ENCODE results near the gene DHRS9.

The DHRS9 gene

DNA sequence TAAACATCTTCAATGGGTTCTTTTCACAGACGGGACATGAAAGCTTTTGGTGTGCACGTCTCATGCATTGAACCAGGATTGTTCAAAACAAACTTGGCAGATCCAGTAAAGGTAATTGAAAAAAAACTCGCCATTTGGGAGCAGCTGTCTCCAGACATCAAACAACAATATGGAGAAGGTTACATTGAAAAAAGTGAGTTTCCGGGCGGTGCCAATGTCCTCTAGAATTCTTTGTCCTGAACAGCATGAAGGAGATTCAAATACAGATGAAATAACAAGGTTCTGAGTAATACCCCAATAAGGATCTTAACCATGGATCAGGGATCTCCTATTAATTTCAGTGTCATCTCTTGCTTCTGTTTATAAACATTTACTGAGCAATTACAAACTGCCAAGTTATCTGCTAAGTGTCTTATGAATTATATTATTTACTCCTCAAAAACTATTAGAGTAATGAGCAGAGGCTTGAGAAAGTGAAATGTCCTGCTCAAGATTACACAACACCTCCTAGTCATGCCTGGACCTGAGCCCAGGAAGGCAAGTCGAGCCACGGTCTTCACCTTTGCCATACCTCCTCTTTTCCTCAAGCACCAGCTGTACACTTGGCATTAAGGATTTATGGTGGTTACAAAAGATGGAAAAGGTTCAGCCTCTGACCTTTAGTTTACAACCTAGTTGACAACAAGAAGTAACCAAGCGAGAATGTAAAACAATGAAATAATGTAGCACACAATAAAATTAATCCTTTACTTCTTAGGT, 22.6 kb downstream of the DHRS9 start:
- in situ Hi-C loops (cut with HindIII; ENCODE audit: low sequenced_read_pairs), result loop anchor here (25.0 kb wide), 1 partner anchor 130 kb away; no protein-coding TSS in a partner anchor

- in situ Hi-C loops (cut with HindIII; ENCODE audit: low sequenced_read_pairs), result loop anchor here (25.0 kb wide), 1 partner anchor 131 kb away; no protein-coding TSS in a partner anchor
Observed at GRCh38 chr2:169093535-169093934, 24.2 kb downstream of the DHRS9 start.

- in situ Hi-C loops (cut with HindIII; ENCODE audit: low sequenced_read_pairs), result loop anchor here (25.0 kb wide), 1 partner anchor 132 kb away; no protein-coding TSS in a partner anchor
Observed at GRCh38 chr2:169094676-169095075, 25.3 kb downstream of the DHRS9 start.

- in situ Hi-C loops (cut with HindIII; ENCODE audit: low sequenced_read_pairs), result loop anchor here (25.0 kb wide), 1 partner anchor 133 kb away; no protein-coding TSS in a partner anchor
Observed at GRCh38 chr2:169095621-169096105, 26.3 kb downstream of the DHRS9 start.

- in situ Hi-C loops (cut with HindIII; ENCODE audit: low sequenced_read_pairs), result no loop called here
Observed at GRCh38 chr2:169104848-169105247, 35.5 kb downstream of the DHRS9 start.

- in situ Hi-C loops (cut with HindIII; ENCODE audit: low sequenced_read_pairs), result no loop called here
Observed at GRCh38 chr2:169105476-169105875, 36.1 kb downstream of the DHRS9 start.

GRCh38 chr2:169106134-169106533, 36.8 kb downstream of the DHRS9 start:
- in situ Hi-C loops (cut with HindIII; ENCODE audit: low sequenced_read_pairs), result no loop called here

DNA sequence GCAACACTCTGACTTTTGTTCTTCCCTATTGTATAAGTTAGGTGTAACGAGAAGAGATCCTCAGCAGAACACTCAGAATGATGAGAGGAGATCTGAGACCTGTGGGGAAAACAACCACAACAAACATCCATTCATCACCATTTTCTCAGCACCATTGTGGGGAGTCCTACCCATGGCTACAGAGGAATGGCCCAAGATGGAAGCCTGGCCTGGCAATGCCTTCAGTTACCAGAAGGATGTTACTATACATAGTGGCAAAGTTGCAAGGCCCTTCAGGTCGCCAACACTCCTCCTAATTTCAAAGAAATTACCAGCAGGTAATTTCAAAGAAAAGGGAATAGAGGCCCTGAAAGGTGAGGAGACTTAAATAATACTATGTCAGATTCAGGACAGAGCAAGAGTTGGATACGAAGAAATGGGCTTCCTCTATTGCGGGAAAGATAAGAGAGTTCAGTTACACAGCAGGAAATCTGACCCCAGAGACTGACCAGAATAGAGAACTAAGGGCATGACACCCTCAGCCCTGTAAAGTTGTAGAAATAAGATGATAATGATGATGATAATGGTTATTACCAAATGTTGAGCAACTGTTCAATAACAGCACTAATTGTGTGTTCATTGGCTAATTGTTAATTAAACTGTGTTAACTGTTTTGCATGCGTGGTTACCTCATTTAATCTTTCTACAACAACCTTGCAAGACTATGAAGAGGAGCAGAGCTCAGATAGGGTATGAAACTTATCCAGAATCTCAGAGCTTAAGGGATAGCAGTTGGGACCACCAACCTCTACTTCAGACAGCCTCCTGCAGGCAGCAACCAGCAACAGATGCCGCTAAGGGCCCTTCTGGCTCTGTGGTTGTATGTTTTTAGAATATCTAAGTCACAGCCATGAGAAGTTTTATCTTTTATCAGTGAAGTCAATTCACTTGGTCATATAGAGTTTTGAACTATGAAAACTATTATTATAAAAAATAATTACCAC, 37.5 kb downstream of the DHRS9 start:
- in situ Hi-C loops (cut with HindIII; ENCODE audit: low sequenced_read_pairs), result no loop called here

- in situ Hi-C loops (cut with HindIII; ENCODE audit: low sequenced_read_pairs), result no loop called here
Observed at GRCh38 chr2:169107645-169108044, 38.3 kb downstream of the DHRS9 start.

DNA sequence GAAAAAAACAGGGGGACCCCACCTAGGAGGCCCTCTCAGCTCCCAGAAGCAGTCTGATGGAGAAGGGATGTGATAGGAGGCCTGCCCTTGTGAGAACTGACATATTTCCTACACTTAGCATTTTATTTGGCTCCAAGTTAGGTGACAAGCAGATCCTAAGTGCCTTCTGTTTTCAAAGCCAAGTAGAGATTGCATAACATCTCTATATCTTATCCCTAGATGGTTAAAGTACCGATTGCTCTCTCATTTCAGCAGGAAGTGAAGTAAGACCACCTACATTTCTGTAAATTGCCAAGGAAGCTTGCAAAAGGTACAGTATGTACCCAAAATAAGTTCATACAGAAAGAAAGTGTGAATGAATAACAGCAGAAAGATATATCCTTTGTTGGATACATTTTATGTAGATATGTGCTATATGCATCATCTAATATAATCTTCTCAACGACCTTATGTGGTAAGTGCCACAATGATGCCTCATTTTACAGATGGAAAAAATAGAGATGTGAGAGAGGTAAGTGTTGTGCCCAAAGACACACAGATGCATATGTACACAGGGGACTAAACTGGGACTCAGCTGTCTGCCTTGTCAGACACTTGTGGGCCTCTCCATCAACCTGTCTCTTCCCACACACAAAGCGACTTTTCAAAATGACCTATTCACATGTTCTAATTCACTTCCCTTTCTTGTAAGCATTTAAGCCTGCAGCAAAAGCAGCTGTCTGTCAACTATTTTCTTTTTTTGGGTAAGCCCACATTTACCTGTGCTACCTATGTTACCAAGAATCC, 38.9 kb downstream of the DHRS9 start:
- in situ Hi-C loops (cut with HindIII; ENCODE audit: low sequenced_read_pairs), result no loop called here

GRCh38 chr2:169109502-169110409, 40.4 kb downstream of the DHRS9 start:
- in situ Hi-C loops (cut with HindIII; ENCODE audit: low sequenced_read_pairs), result no loop called here

DNA sequence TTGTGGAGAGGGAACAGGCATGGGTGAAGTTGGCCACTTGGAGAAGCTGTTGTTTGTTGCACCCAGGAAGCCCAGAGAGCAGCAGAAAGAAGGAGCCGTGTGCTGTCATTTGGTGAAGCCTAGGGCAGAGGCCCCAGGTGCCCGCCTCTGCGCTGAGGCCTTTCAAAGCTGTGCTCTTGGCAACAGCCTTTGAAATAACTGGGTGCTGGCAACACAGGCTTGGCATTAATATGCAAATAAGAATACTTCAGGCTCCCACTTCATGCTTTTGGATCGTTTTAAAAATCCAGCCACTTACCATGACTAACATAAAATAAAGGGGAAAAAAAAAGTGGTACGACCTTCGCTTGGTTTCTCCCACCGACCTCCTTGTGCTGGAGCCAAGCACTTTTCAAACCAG, 41.1 kb downstream of the DHRS9 start:
- in situ Hi-C loops (cut with HindIII; ENCODE audit: low sequenced_read_pairs), result no loop called here

DNA sequence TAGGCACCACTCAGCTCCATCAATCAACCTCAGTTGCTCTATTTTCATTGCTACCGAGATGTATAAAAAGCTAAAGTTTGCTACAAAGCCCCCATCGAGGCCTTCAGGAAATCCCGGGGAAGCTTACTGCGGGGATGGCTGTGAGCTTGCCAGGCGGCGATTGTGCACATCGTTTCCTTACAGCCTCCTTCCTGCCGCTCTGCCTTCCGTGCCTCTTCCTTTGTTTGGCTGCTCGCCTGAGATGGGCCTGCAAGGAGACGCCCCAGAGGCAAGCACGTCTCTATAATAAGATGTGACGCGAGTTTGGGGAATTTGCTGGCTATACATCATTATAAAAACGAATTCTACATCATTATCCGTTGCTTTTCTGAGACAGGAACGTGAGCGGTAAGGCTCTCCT, 41.6 kb downstream of the DHRS9 start:
- in situ Hi-C loops (cut with HindIII; ENCODE audit: low sequenced_read_pairs), result no loop called here

- in situ Hi-C loops (cut with HindIII; ENCODE audit: low sequenced_read_pairs), result no loop called here
Observed at GRCh38 chr2:169112841-169113240, 43.5 kb downstream of the DHRS9 start.

DNA sequence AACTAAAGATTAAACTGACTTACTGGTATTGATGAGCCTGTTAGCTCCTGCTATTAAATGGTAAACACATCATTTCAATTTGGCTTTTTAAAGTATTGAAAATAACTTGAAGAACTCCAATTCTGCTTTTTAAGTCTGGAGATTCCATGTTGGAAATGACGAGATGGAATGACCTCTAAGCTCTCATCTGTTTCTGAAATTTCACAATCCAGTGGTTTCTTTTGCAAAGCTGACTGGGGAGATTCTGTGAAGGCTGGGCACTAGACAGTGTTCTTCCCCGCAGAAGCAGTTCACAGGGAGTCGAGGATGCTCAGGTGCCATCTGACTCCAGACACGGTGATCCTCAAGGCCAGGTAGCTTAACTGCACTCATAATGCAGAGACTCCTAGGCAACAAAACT, 44.7 kb downstream of the DHRS9 start:
- in situ Hi-C loops (cut with HindIII; ENCODE audit: low sequenced_read_pairs), result no loop called here

DNA sequence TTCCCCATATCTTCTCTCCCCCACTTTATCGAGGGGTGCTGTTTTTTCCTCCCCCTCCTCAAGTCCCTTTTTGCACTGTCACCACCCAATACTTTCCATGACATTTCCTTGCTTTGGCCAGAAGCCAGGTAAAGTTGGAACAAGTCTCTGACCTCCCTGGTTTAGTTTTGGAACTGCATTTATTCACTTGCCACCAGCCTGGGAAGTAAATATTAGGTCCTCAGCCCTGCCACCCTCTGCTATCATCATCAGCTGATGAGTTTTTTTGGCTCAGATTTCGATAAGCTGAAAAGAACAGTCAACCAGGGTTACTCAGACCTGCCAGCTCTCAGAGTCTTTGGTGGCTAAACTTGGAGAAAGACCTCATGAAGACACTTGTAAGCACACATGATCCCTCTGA, 47.0 kb downstream of the DHRS9 start:
- in situ Hi-C loops (cut with HindIII; ENCODE audit: low sequenced_read_pairs), result no loop called here

DNA sequence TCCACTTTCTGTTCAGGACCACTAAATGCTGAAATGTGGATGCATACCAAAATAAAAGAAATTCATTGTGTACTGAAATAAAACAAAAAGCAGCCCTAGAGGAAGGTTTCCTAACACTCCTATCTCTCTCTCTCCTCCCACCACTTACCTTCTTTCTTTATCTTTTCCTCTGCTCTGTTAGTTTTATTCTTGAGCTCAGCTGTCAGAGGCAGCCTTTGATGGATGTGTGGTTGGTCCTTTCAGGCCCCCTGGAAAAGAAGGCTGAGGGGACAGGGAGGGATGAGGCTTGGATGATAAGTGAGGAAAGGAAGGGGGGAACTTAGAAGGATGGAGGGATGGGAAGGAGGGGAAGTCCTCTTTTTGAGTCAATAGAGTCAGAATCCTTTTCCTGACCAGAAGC, 47.6 kb downstream of the DHRS9 start:
- in situ Hi-C loops (cut with HindIII; ENCODE audit: low sequenced_read_pairs), result no loop called here

DNA sequence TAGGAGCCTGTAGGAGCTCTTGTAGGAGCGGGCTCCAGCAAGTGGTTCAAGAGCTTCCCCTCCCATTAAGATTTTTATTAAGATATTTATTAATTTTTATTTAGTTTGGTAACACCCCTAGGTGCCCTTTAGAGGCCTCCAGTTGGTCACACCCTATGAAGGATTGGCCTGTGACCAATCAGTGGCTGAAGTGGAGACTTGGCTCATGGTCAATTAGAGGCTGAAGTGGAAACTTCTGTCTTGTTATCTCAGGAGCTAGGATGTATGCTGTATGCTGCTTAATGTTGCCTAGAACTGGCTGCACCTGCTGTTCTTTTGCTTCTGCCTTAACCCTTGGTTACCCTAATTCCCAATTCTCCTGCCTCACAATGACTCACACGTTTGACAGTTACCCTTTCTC, 48.7 kb downstream of the DHRS9 start:
- in situ Hi-C loops (cut with HindIII; ENCODE audit: low sequenced_read_pairs), result no loop called here

DNA sequence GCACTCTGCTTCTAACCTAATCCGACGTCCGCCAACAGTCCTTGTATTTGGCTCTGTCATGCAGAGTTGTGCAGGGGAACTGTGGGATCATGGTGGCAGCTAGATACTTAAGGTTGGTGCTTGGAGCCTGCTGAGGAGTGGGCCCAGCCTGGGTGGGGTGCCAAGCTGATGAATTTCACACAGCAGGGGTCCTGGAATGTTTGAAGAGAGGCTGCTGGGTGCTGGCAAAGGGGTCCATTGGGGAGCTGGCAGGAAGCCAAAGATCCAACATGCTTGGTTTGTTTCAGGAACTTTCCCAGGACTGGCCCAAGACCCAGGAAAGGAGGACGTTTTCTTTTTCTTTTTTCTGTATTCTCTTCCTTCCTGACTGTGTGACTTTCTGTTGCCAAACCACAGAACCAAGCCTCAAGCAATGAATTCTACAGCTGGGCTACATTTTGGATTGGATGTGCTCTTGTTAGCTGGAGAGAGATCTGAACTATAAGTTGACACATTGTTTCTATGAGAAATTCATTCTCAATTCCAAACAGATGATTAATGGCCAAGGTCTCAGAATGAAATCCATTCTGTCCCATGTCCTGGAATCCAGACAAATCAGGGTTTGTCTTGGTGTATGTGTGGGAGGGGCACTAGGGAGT, 49.9 kb downstream of the DHRS9 start:
- in situ Hi-C loops (cut with HindIII; ENCODE audit: low sequenced_read_pairs), result no loop called here
